Neuronal stem cell (in vitro differentiated cells): ENCODE data around the gene GAR1.

Experiments
- DNase-seq: peaks from one replicate; pipeline ENCODE4 v3.0.0-alpha.2; 2013; ENCODE audit warnings: low spot score
- H2AFZ ChIP-seq: one replicate; pipeline ENCODE4 v1.6.1; 2013; ENCODE audit warnings: mild to moderate bottlenecking, low read length, inconsistent platforms
- H2AK5ac ChIP-seq: 2 replicates; pipeline ENCODE4 v1.6.1; 2013; ENCODE audit warnings: low read depth, mild to moderate bottlenecking, inconsistent platforms, low read length, moderate library complexity, mixed read lengths
- H2BK120ac ChIP-seq: 2 replicates; pipeline ENCODE4 v1.6.1; 2013; ENCODE audit warnings: low read depth, mild to moderate bottlenecking, inconsistent platforms, low read length, moderate library complexity, mixed read lengths
- H2BK12ac ChIP-seq: one replicate; pipeline ENCODE4 v1.6.1; 2013; ENCODE audit warnings: low read length, inconsistent platforms
- H2BK15ac ChIP-seq: 2 replicates; pipeline ENCODE4 v1.6.1; 2013; ENCODE audit warnings: mild to moderate bottlenecking, low read length, inconsistent platforms, mixed read lengths
- H2BK5ac ChIP-seq: one replicate; pipeline ENCODE4 v1.6.1; 2013; ENCODE audit warnings: inconsistent platforms, mild to moderate bottlenecking, low read length, moderate library complexity
- H3K14ac ChIP-seq: one replicate; pipeline ENCODE4 v1.6.1; 2013; ENCODE audit warnings: low read length, inconsistent platforms
- H3K18ac ChIP-seq: 2 replicates; pipeline ENCODE4 v1.6.1; 2013; ENCODE audit warnings: low read length, inconsistent platforms
- H3K23ac ChIP-seq: 2 replicates; pipeline ENCODE4 v1.6.1; 2013; ENCODE audit warnings: low read depth, mild to moderate bottlenecking, mixed read lengths, low read length, inconsistent platforms; ENCODE audit not compliant: poor library complexity
- H3K27ac ChIP-seq: replicated peaks from 3 replicates; pipeline ENCODE4 v1.5.1; 2013; ENCODE audit warnings: low read length, inconsistent platforms
- H3K27me3 ChIP-seq, 3 experiments: 2 replicates each; pipeline ENCODE4 v1.6.1; 2013; ENCODE audit warnings: low read length in 3 of 3, mild to moderate bottlenecking in 2 of 3, inconsistent platforms in 1 of 3, low read depth in 1 of 3, mixed read lengths in 1 of 3, moderate library complexity in 1 of 3; ENCODE audit not compliant: control insufficient read depth in 3 of 3, insufficient read depth in 3 of 3
- H3K36me3 ChIP-seq, 2 donors: replicated peaks in 1 of 2; 2 replicates each; pipeline ENCODE4 v1.6.1; 2013; ENCODE audit warnings: low read length in 2 of 2; ENCODE audit not compliant: control insufficient read depth in 2 of 2, insufficient read depth in 2 of 2
- H3K4ac ChIP-seq: 2 replicates; pipeline ENCODE4 v1.6.1; 2013; ENCODE audit warnings: inconsistent platforms, mild to moderate bottlenecking, low read length, moderate library complexity
- H3K4me1 ChIP-seq, 2 donors: 1 replicate in 1 of 2; 2 replicates in 1 of 2; pipeline ENCODE4 v1.6.1; 2013; ENCODE audit warnings: low read length in 2 of 2, low read depth in 1 of 2; ENCODE audit not compliant: control insufficient read depth in 2 of 2, insufficient read depth in 1 of 2
- H3K4me2 ChIP-seq: one replicate; pipeline ENCODE4 v1.6.1; 2013; ENCODE audit warnings: mild to moderate bottlenecking, low read length, inconsistent platforms; ENCODE audit not compliant: insufficient read depth, poor library complexity, severe bottlenecking
- H3K4me3 ChIP-seq, 2 donors: 2 replicates each; pipeline ENCODE4 v1.5.1; 2013; ENCODE audit warnings: low read length in 2 of 2, mild to moderate bottlenecking in 2 of 2, inconsistent platforms in 1 of 2, moderate library complexity in 1 of 2
- H3K79me1 ChIP-seq: one replicate; pipeline ENCODE4 v1.6.1; 2013; ENCODE audit warnings: low read depth, mild to moderate bottlenecking, inconsistent platforms, low read length, moderate library complexity
- H3K9ac ChIP-seq: one replicate; pipeline ENCODE4 v1.6.1; 2013; ENCODE audit warnings: mild to moderate bottlenecking, low read depth, low read length, inconsistent platforms; ENCODE audit not compliant: poor library complexity
- H3K9me3 ChIP-seq, 2 donors: replicated peaks in 1 of 2; 2 replicates each; pipeline versions ENCODE3 to v1.6.1; 2013; ENCODE audit warnings: low read length in 2 of 2, mild to moderate bottlenecking in 2 of 2, inconsistent platforms in 1 of 2, low read depth in 1 of 2, mixed read lengths in 1 of 2, moderate library complexity in 1 of 2; ENCODE audit not compliant: control insufficient read depth in 2 of 2, insufficient read depth in 1 of 2
- H4K8ac ChIP-seq: one replicate; pipeline ENCODE4 v1.6.1; 2013; ENCODE audit warnings: low read depth, mild to moderate bottlenecking, inconsistent platforms, low read length, moderate library complexity
- H4K91ac ChIP-seq: one replicate; pipeline ENCODE4 v1.6.1; 2013; ENCODE audit warnings: low read length, low read depth, mild to moderate bottlenecking, inconsistent platforms; ENCODE audit not compliant: poor library complexity
- WGBS, 2 donors: extraction: QIAGEN DNeasy Blood & Tissue Kit; methylation state at CpG; one replicate each; pipeline ENCODE4 v1.1.7; 2013; ENCODE audit warnings: missing lambda C conversion rate in 2 of 2, mixed read lengths in 1 of 2; ENCODE audit not compliant: insufficient read length in 2 of 2, insufficient replicate concordance in 1 of 2; ENCODE audit errors: extremely low coverage in 2 of 2; 5-methylcytosine and 5-hydroxymethylcytosine counted together

GAR1 gene

DNA sequence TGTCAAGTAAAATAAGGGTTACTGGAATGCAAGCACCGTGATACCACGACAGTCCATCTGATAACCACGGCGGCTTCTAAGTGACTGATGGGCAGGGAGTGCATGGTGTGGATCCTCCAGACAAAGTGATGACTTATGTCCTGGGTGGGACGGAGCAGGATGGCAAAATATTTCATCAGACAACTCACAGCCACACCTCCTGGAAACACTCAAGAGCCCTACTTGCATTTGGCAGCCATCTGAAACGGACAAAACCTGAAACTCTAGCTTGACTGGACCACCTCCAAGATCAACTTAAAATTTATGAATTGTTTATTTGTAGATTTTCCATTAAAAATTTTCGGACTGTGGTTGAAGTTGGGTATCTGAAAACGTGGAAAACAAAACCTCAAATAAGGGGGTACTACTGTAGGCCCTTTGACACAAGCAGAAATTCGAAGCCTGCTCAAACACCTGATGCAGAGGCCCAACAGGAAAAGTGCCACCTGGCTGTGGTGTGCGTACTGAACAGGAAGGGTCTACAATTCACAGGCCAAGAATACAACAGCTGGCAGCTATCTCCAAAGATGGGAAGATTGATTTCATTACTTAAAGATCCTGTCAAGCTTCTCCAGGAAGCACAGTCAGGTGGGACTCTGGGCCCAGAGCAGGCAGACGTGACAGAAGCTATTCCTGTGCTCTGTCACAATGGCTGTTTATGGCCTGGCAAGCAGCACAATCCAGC lies 58.4 kb downstream of the GAR1 start:
- no peak overlapping the region for H2BK5ac ChIP-seq
- no peak overlapping the region for H4K91ac ChIP-seq
- no peak overlapping the region for H2BK120ac ChIP-seq
- H3K23ac ChIP-seq: no peak overlapping the region
- no peak overlapping the region for H3K18ac ChIP-seq
- H3K4ac ChIP-seq: no peak overlapping the region
- no peak overlapping the region for H2BK12ac ChIP-seq
- H3K4me1 ChIP-seq: no peaks in the 10 kb centered on the region
- H3K4me3 ChIP-seq: no peak overlapping the region
- no peak overlapping the region for H2AK5ac ChIP-seq
- no peaks in the 10 kb centered on the region for H3K79me1 ChIP-seq
- H2AFZ ChIP-seq: no peak overlapping the region
- no peak overlapping the region for H3K4me2 ChIP-seq
- H3K9ac ChIP-seq: no peak overlapping the region
- H3K14ac ChIP-seq: no peak overlapping the region
- H4K8ac ChIP-seq: no peak overlapping the region
- no peak overlapping the region for H2BK15ac ChIP-seq
- no CpG with 5 or more reads among the region's 11 CpGs for WGBS, 2 donors
- no peaks in the 10 kb centered on the region for H3K9me3 ChIP-seq
- no peaks in the 10 kb centered on the region for H3K27me3 ChIP-seq
- no peak overlapping the region for H3K27ac ChIP-seq
- DNase-seq: no peak
- no peaks in the 10 kb centered on the region for H3K36me3 ChIP-seq
